ENCODE data around the gene PLPP4. TPM values are rescaled to one million over a fixed set of nuclear protein-coding genes. Genes with fewer than 3 reads are reported as not detected.
A peak's percentile ranks its signal among the peaks of the same experiment; 100 is the strongest.

The PLPP4 gene
- total RNA-seq, 4 donors from 2014 or later: 0.60 TPM; not detected in 3

GRCh38 chr10:120453886-120454285, 3.1 kb upstream of the PLPP4 start:
- DNase-seq (ENCODE audit: low spot score in 2 of 2): no peak
- Histone ChIP-seq H3K27me3 (peaks cover 34% of the 10 kb centered on the region), H3K4me1 (peaks cover 19% of the 10 kb centered on the region), H3K4me3 (no peak overlapping the region), H3K9me3 (no peaks in the 10 kb centered on the region), H3K36me3 (no peaks in the 10 kb centered on the region), H3K27ac (no peak overlapping the region)
- WGBS: 86% methylated on average over 3 of the region's 3 CpGs
- TF ChIP-seq CTCF (IDR thresholded peaks at IDR 0.05): no peak

GRCh38 chr10:120455004-120455403, 2.0 kb upstream of the PLPP4 start:
- H3K4me3 ChIP-seq: no peak overlapping the region
- peaks cover 19% of the 10 kb centered on the region for H3K4me1 ChIP-seq
- no peak overlapping the region for H3K27ac ChIP-seq
- no peaks in the 10 kb centered on the region for H3K9me3 ChIP-seq
- H3K36me3 ChIP-seq: no peaks in the 10 kb centered on the region
- DNase-seq (ENCODE audit: low spot score in 2 of 2): no peak
- H3K27me3 ChIP-seq: peaks cover 41% of the 10 kb centered on the region
- TF ChIP-seq CTCF (IDR thresholded peaks at IDR 0.05) (no peak), POLR2A (IDR thresholded peaks at IDR 0.05) (no peak), POLR2AphosphoS5 (IDR thresholded peaks at IDR 0.05) (no peak), EP300 (IDR thresholded peaks at IDR 0.05) (no peak)
- 53% methylated on average over 7 of the region's 7 CpGs for WGBS

GRCh38 chr10:120455606-120456005, 1.4 kb upstream of the PLPP4 start:
- Histone ChIP-seq H3K4me3 (no peak overlapping the region), H3K27ac (no peak overlapping the region), H3K9me3 (no peaks in the 10 kb centered on the region), H3K4me1 (peaks cover 19% of the 10 kb centered on the region), H3K36me3 (no peaks in the 10 kb centered on the region), H3K27me3 (peaks cover 42% of the 10 kb centered on the region)
- 56% methylated on average over 3 of the region's 3 CpGs for WGBS
- TF ChIP-seq POLR2AphosphoS5 (IDR thresholded peaks at IDR 0.05) (no peak), CTCF (IDR thresholded peaks at IDR 0.05) (no peak), EP300 (IDR thresholded peaks at IDR 0.05) (no peak), POLR2A (IDR thresholded peaks at IDR 0.05) (no peak)
- no peak for DNase-seq (ENCODE audit: low spot score in 2 of 2)

DNA sequence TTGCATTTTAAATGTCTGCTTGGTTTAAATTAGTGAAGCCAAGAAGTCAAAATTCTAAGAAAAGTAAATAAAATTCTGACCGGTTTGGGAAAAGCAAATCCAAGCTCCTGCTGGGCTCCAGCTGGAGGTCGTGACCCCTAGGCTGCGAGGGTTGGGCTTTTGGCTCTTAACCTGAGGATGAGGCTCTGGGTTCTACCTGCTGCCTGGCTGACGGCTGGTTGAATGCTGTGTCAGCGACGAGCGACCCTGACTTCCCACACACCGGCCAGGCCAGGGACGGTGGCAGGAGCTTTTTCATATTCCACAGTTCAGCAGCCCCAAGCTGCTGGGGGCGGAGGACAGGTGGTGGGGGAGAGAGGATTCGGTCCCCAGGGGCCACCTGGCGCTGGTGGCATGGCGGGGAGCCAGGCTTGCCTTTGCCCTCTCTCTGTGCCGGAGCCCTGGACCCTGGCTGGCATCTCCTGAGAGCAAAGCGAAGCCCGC, 843 bp upstream of the PLPP4 start:
- Histone ChIP-seq H3K27ac (no peak overlapping the region), H3K4me3 (peak overlapping the region; percentile 64), H3K9me3 (no peaks in the 10 kb centered on the region), H3K4me1 (peaks cover 19% of the 10 kb centered on the region), H3K36me3 (no peaks in the 10 kb centered on the region), H3K27me3 (peaks cover 42% of the 10 kb centered on the region)
- DNase-seq (ENCODE audit: low spot score in 2 of 2): no peak
- TF ChIP-seq POLR2A (IDR thresholded peaks at IDR 0.05): no peak
- no peak for TF ChIP-seq CTCF (IDR thresholded peaks at IDR 0.05)
- no peak for TF ChIP-seq POLR2AphosphoS5 (IDR thresholded peaks at IDR 0.05)
- no peak for TF ChIP-seq EP300 (IDR thresholded peaks at IDR 0.05)
- 14% methylated on average over 10 of the region's 16 CpGs for WGBS

GRCh38 chr10:120457431-120458172, 575 bp downstream of the PLPP4 start:
- Histone ChIP-seq H3K27ac (no peak overlapping the region), H3K9me3 (no peaks in the 10 kb centered on the region), H3K4me1 (peaks cover 19% of the 10 kb centered on the region), H3K36me3 (no peaks in the 10 kb centered on the region), H3K4me3 (peak overlapping the region; percentile 64), H3K27me3 (peaks cover 46% of the 10 kb centered on the region)
- TF ChIP-seq POLR2AphosphoS5 (IDR thresholded peaks at IDR 0.05): no peak
- 11% methylated on average over 28 of the region's 52 CpGs for WGBS
- DNase-seq (ENCODE audit: low spot score in 2 of 2): no peak

All from suprapubic skin (tissue), 4 donors.